Measurements from ENCODE around the gene ACO1.

- no peak for TF ChIP-seq CTCF (IDR thresholded peaks at IDR 0.05)
- no peak for TF ChIP-seq POLR2AphosphoS5 (IDR thresholded peaks at IDR 0.05)
- TF ChIP-seq EP300 (IDR thresholded peaks at IDR 0.05), result no peak
- TF ChIP-seq POLR2A (IDR thresholded peaks at IDR 0.05), result no peak
These were observed 10.1 kb downstream of the ACO1 start for GRCh38 chr9:32394381-32395049.
